Endothelial cell of umbilical vein (primary cell): Measurements from ENCODE around the gene RABEP2. TPM values are rescaled to one million over a fixed set of nuclear protein-coding genes. Genes with fewer than 3 reads are reported as not detected.
"Not testable (repeated sequence)": the region's sequence is repeated elsewhere in the genome, so short reads cannot be mapped to it uniquely, and the experiment has no call there.

Experiments
- BruUV-seq: library from RNA; stranded (reverse); fragments of 400-500 nt; replicated peaks from 2 replicates; lab custom pipeline; 2021; lab: Mats Ljungman, UMichigan
- CTCF ChIA-PET: fragments of 300-600, 350-600 bp; sonication (Branson Sonifier 250); formaldehyde crosslinking; loops from one replicate; lab custom pipeline; 2021; ENCODE audit warnings: antibody characterized with exemption, inconsistent platforms; lab: Charles Lee
- POLR2A ChIA-PET: fragments of 300-600, 350-600 bp; sonication (Branson Sonifier 250); formaldehyde crosslinking; loops from one replicate; lab custom pipeline; 2021; ENCODE audit warnings: antibody characterized with exemption, inconsistent platforms; lab: Charles Lee
- DNase-seq: peaks from one replicate; pipeline ENCODE4 v3.0.0-alpha.2; 2011; ENCODE audit warnings: low read depth, low spot score
- FAIRE-seq: peaks from 2 replicates; lab custom pipeline; 2011; peaks lifted over from hg19 to GRCh38; lab: Jason Lieb, UNC
- H2AFZ ChIP-seq: 2 replicates; pipeline ENCODE4 v1.6.0; 2012; ENCODE audit warnings: low read depth, low read length, control low read depth, inconsistent platforms
- H3K27ac ChIP-seq: 2 replicates; pipeline ENCODE4 v1.5.1; 2011; ENCODE audit warnings: low read depth, mild to moderate bottlenecking, control low read depth, low read length, moderate library complexity; ENCODE audit not compliant: insufficient read depth
- H3K27me3 ChIP-seq, 2 experiments: 2 replicates each; pipeline versions ENCODE4 v1.6.0 to v1.6.1; 2011; ENCODE audit warnings: low read length in 2 of 2, mixed read lengths in 1 of 2; ENCODE audit not compliant: control insufficient read depth in 2 of 2, insufficient read depth in 2 of 2
- H3K36me3 ChIP-seq, 2 experiments: 2 replicates in 1 of 2; 3 replicates in 1 of 2; pipeline ENCODE4 v1.5.1; 2011; ENCODE audit warnings: low read length in 2 of 2, mild to moderate bottlenecking in 1 of 2, moderate library complexity in 1 of 2; ENCODE audit not compliant: control insufficient read depth in 2 of 2, insufficient read depth in 2 of 2; ENCODE audit errors: extremely low read depth in 1 of 2
- H3K4me1 ChIP-seq: 3 replicates; pipeline ENCODE4 v1.5.1; 2011; ENCODE audit warnings: mild to moderate bottlenecking, low read length; ENCODE audit not compliant: control insufficient read depth, insufficient read depth; ENCODE audit errors: extremely low read depth
- H3K4me2 ChIP-seq: 2 replicates; pipeline ENCODE4 v1.6.1; 2011; ENCODE audit warnings: low read length, control low read depth, mixed read lengths; ENCODE audit not compliant: insufficient read depth
- H3K4me3 ChIP-seq, 3 experiments: fragments of 200-600 bp in 1 of 3; sonication (generic), shearing (Covaris generic) in 1 of 3; replicated peaks in 1 of 3; 2 replicates each; pipeline ENCODE4 v1.5.1; 2011 to 2016; ENCODE audit warnings: control low read depth in 3 of 3, low read length in 3 of 3, mild to moderate bottlenecking in 2 of 3, inconsistent platforms in 1 of 3, low read depth in 1 of 3, moderate library complexity in 1 of 3; ENCODE audit not compliant: insufficient read depth in 1 of 3
- H3K79me2 ChIP-seq: 2 replicates; pipeline ENCODE4 v1.6.0; 2012; ENCODE audit warnings: low read length, inconsistent platforms; ENCODE audit not compliant: control insufficient read depth, insufficient read depth
- H3K9ac ChIP-seq: replicated peaks from 2 replicates; pipeline ENCODE3; 2011; ENCODE audit warnings: low read length, control low read depth; ENCODE audit not compliant: insufficient read depth; ENCODE audit errors: extremely low read depth
- H3K9me1 ChIP-seq: replicated peaks from 3 replicates; pipeline ENCODE4 v1.6.0; 2011; ENCODE audit warnings: mild to moderate bottlenecking, low read length; ENCODE audit not compliant: control insufficient read depth, insufficient read depth; ENCODE audit errors: extremely low read depth
- H3K9me3 ChIP-seq: replicated peaks from 2 replicates; pipeline ENCODE4 v1.5.1; 2012; ENCODE audit warnings: low read length, inconsistent platforms; ENCODE audit not compliant: control insufficient read depth, insufficient read depth
- H4K20me1 ChIP-seq: replicated peaks from 2 replicates; pipeline ENCODE3; 2011; ENCODE audit warnings: mild to moderate bottlenecking, low read length; ENCODE audit not compliant: control insufficient read depth, insufficient read depth; ENCODE audit errors: extremely low read depth
- CTCF ChIP-seq, 2 donors: IDR thresholded peaks; 1 replicate in 1 of 2; 2 replicates in 1 of 2; pipeline ENCODE4 v1.5.1; 2011; ENCODE audit warnings: low read length in 2 of 2, mild to moderate bottlenecking in 2 of 2, moderate library complexity in 2 of 2, control low read depth in 1 of 2, inconsistent platforms in 1 of 2, low read depth in 1 of 2; ENCODE audit not compliant: insufficient read depth in 1 of 2; ENCODE audit errors: extremely low read depth in 1 of 2
- EZH2 ChIP-seq: IDR thresholded peaks from 2 replicates; pipeline ENCODE4 v1.6.1; 2012; ENCODE audit warnings: borderline replicate concordance, low read depth, mild to moderate bottlenecking, moderate library complexity, low read length, inconsistent platforms; ENCODE audit not compliant: severe bottlenecking
- FOS ChIP-seq: IDR thresholded peaks from 2 replicates; pipeline ENCODE4 v1.6.1; 2011; ENCODE audit warnings: mild to moderate bottlenecking, low read length, moderate library complexity, borderline replicate concordance; ENCODE audit not compliant: insufficient read depth
- GATA2 ChIP-seq: IDR thresholded peaks from 2 replicates; pipeline ENCODE4 v1.7.0; 2011; ENCODE audit warnings: low read depth, mild to moderate bottlenecking, moderate library complexity, mixed read lengths, low read length; ENCODE audit not compliant: insufficient read length, insufficient read depth
- JUN ChIP-seq: IDR thresholded peaks from 2 replicates; pipeline ENCODE4 v1.6.1; 2011; ENCODE audit warnings: borderline replicate concordance, low read depth; ENCODE audit not compliant: insufficient read length, insufficient read depth
- MAX ChIP-seq: IDR thresholded peaks from 2 replicates; pipeline ENCODE4 v1.6.1; 2011; ENCODE audit not compliant: insufficient read depth, insufficient read length
- MYC ChIP-seq: IDR thresholded peaks from one replicate; pipeline ENCODE4 v1.6.1; 2011; ENCODE audit warnings: mild to moderate bottlenecking, low read depth, low read length
- POLR2A ChIP-seq: IDR thresholded peaks from 2 replicates; pipeline ENCODE4 v1.6.1; 2012; ENCODE audit warnings: low read depth, mild to moderate bottlenecking, control low read depth, low read length
- POLR2AphosphoS5 ChIP-seq: IDR thresholded peaks from 2 replicates; pipeline ENCODE4 v1.6.1; 2012; ENCODE audit warnings: low read depth, mild to moderate bottlenecking, control low read depth, low read length, moderate library complexity; ENCODE audit not compliant: insufficient read depth
- dilution Hi-C: fragments of 300-500 bp; cut with MboI; formaldehyde crosslinking; loops from one replicate; pipeline ENCODE4 v1.15.0; 2019; ENCODE audit warnings: low sequenced_read_pairs; ENCODE audit not compliant: extremely low pct_ligation_motif_present
- intact Hi-C: fragments of 100-400 bp; cut with micrococcal nuclease; formaldehyde crosslinking; loops from one replicate; pipeline ENCODE4 v1.10.0; 2022
- polyA plus RNA-seq, 4 experiments: library from polyadenylated mRNA; depleted of rRNA in 3 of 4; stranded (reverse) in 3 of 4; unstranded in 1 of 4; fragments of >200 nt; gene quantifications; 2 replicates each; pipeline versions ENCODE4 v1.2.1 to v1.2.3, GENCODE V29; 2011 to 2012; ENCODE audit warnings: missing spikeins in 1 of 4
- total RNA-seq: library from RNA; stranded (reverse); gene quantifications from 2 replicates; pipeline ENCODE4 v1.2.3, GENCODE V29; 2021

Gene RABEP2
- total and polyA plus RNA-seq, 2 donors (not counting 3 experiments of a cell fraction or from before 2014, with no cell fraction given), result 25.9 to 37.4 TPM

- CTCF ChIA-PET, result interaction anchor here (2.3 kb wide), 1 partner anchor 76 kb away, joined by 7 read pairs; no protein-coding TSS in a partner anchor
- peaks cover 8% of the 10 kb centered on the region for H3K4me1 ChIP-seq
- TF ChIP-seq GATA2 (no peak), MYC (no peak), POLR2AphosphoS5 (no peak), FOS (no peak), JUN (no peak), EZH2 (no peak), POLR2A (no peak), CTCF (IDR thresholded peaks at IDR 0.05; ENCODE audit: extremely low read depth in 1 of 2, insufficient read depth in 1 of 2, low read depth in 1 of 2, low read length in 2 of 2) (no peak), MAX (no peak)
- peaks cover 10 to 49% of the 10 kb centered on the region in 2 experiments for H3K36me3 ChIP-seq
- no peak overlapping the region for H3K4me3 ChIP-seq
- no peak overlapping the region for H3K4me2 ChIP-seq
- no peak for DNase-seq
- no peaks in the 10 kb centered on the region for H3K9me1 ChIP-seq
- dilution Hi-C loops, result no loop called here
- H2AFZ ChIP-seq, result no peak overlapping the region
- H3K79me2 ChIP-seq, result peaks cover 21% of the 10 kb centered on the region
- no TSS peak for BruUV-seq
- intact Hi-C loops, result no loop called here
- H3K9ac ChIP-seq, result no peak overlapping the region
- no peak overlapping the region for H3K27ac ChIP-seq
- no peak for FAIRE-seq
- H3K27me3 ChIP-seq, result no peaks in the 10 kb centered on the region
- H4K20me1 ChIP-seq, result no peaks in the 10 kb centered on the region
- POLR2A ChIA-PET, result no interaction called here
- no peaks in the 10 kb centered on the region for H3K9me3 ChIP-seq
Measured at GRCh38 chr16:28869201-28869600, 55.8 kb downstream of the RABEP2 start.

- H3K9me1 ChIP-seq, H3K4me3 ChIP-seq, FAIRE-seq, H3K9ac ChIP-seq, H3K27me3 ChIP-seq, intact Hi-C loops, H3K9me3 ChIP-seq, DNase-seq, H3K4me2 ChIP-seq, dilution Hi-C loops, H2AFZ ChIP-seq, H3K27ac ChIP-seq, H3K4me1 ChIP-seq, H4K20me1 ChIP-seq, BruUV-seq: not testable (repeated sequence)
- Histone ChIP-seq H3K79me2 (peaks cover 28% of the 10 kb centered on the region), H3K36me3 (peaks cover 8 to 44% of the 10 kb centered on the region in 2 experiments)
- POLR2A ChIA-PET, result interaction anchor here (0.6 kb wide), 1 partner anchor 45 kb away, joined by 3 read pairs; the partner anchor contains the start of gene ATXN2L
- CTCF ChIA-PET, result interaction anchor here (1.1 kb wide), 1 partner anchor 21 kb away, joined by 3 read pairs; the partner anchor contains the start of gene TUFM
Measured at GRCh38 chr16:28867646-28868045, 57.4 kb downstream of the RABEP2 start.
